ENCODE results near the gene YEATS4. TPM values are rescaled to one million over a fixed set of nuclear protein-coding genes. Genes with fewer than 3 reads are reported as not detected.

YEATS4 gene
- polyA plus RNA-seq, 3 donors = 27.1 to 38.3 (median 30.0) TPM

DNA sequence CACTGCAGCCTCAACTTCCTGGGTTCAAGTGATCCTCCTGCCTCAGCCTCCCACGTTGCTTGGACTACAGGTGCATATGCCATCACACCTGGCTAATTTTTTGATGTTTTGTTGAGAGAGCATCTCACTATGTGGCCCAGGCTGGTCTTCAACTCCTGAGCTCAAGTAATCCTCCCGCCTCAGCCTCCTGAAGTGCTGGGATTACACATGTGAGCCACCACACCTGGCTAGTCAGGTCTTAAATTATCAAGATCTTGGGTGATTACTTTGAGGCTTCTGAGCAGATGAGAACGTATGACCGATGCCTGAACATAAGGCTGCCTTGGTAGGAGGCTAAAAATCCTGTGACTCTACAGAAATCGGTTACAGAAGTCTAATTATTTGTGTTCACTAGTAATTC lies 57.7 kb downstream of the YEATS4 start:
- no peak for DNase-seq (ENCODE audit: extremely low read depth in 1 of 11, low read depth in 9 of 11, low spot score in 4 of 11)

DNA sequence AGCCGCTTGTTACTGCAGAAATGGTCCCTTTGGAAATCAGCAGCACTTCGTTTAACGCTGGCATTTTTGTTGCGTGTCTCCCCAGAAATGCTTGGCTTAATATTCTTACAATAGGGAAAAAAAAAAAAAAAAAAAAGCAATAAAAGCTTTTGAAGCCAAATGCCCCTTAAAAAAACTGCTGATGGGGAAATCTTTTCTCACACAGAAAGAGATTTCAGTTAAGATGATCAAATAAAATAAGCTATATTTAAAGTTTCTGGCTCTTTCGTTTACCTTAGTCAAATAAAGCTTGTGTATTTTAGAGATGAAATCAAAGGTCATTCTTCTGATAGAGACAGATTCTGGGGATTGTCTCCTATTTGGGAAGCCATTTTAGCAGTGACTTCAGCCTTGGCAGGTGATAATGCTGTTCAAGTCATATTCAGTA lies 58.2 kb downstream of the YEATS4 start:
- DNase-seq (ENCODE audit: extremely low read depth in 1 of 11, low read depth in 9 of 11, low spot score in 4 of 11) = no peak

DNA sequence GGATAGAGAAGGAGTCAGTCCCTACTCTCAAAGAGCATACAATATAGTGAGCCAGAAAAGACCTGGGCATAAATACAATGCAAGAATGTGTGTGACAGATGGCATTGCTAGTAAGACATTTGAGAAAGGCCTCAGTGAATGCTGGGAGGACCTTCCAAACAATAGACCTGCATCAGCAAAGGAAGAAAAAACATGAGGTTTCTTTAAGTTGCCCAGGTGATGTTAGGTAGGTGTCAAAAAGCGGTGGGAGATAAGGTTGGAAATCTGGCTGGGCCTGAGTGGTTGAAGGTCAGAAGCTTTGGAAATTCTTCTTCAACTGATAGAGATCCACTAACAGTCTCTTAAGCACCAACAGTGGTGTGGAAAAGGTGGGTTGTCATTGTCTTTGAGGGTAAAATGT lies 60.2 kb downstream of the YEATS4 start:
- DNase-seq (ENCODE audit: extremely low read depth in 1 of 11, low read depth in 9 of 11, low spot score in 4 of 11) = no peak

DNA sequence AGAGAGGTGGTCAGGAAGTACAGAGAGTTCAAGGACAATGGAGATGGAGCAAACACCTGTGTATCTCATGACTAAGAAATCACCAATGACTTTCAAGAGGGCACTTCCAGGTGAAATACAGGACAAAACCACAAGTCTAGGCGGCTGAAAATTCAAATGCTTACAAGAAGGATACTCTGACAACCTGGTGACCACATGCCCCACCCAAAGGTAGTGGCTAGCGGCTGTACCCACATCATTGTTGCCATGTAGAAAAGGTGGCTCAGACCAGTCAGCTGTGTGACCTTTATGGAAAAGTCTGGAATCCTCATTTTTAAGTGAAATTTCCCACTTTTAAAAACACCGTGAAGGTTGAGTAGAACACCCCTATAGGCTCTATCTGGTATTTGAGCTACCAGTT lies 62.0 kb downstream of the YEATS4 start:
- DNase-seq (ENCODE audit: extremely low read depth in 1 of 11, low read depth in 9 of 11, low spot score in 4 of 11) = no peak

DNA sequence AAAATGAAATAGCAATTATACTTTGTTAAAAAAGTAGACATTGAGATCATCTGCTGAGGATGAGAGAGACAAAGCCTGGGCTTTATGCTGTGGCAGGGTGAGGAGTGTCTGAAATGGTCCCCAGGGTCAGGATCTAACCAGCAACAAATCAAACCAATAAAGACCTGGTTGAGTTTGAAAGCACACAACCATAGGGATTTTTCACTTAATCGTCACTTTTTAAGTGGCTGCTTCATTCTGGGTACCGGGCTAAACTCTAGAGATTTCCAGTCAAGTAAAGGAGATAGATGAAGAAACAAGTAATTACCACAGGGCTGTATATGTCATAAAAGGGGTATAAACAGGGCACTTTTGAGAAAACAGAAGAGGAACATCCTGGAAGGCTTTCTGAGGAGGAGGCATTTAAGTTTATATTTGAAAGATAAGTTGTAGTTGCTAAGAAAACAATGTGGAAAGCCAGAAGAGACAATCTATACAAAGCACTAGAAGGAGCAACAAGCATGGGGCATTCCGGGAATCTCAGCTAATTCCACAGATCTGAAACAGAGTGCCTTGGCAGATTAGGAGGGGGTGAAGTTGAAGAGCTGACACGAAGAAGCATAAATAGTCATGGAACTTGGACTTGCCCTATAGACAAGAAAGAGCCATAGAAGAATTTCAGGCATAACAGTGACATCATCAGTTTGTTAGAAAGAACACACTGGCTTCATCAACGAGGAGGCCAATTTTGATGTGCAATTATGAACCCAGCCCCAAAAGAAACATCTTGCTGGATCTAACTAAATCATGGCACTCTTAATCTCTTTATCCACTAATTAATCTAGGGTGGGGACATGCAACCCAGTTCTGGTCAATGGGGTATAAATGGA lies 63.7 kb downstream of the YEATS4 start:
- no peak for DNase-seq (ENCODE audit: extremely low read depth in 1 of 11, low read depth in 9 of 11, low spot score in 4 of 11)

DNA sequence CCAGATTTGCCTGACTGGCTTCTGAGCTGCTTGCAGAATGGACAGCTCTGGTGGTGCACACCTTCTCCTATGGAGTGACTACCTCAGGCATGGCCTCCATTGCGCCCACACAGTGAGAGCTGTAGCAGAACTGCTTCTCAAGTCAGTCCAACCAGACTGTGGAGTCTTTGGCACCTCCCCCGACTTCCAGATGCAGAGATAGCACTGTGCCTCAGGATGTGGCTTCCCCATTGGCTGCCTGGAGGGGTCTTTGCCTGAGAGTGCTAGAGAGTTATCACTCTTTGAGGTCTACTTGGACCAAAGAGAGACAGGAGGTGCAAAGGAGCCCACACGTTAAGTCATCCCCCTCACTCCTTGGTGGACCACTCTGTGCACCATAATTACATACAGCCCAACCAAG lies 65.9 kb downstream of the YEATS4 start:
- DNase-seq (ENCODE audit: extremely low read depth in 1 of 11, low read depth in 9 of 11, low spot score in 4 of 11) = no peak

DNA sequence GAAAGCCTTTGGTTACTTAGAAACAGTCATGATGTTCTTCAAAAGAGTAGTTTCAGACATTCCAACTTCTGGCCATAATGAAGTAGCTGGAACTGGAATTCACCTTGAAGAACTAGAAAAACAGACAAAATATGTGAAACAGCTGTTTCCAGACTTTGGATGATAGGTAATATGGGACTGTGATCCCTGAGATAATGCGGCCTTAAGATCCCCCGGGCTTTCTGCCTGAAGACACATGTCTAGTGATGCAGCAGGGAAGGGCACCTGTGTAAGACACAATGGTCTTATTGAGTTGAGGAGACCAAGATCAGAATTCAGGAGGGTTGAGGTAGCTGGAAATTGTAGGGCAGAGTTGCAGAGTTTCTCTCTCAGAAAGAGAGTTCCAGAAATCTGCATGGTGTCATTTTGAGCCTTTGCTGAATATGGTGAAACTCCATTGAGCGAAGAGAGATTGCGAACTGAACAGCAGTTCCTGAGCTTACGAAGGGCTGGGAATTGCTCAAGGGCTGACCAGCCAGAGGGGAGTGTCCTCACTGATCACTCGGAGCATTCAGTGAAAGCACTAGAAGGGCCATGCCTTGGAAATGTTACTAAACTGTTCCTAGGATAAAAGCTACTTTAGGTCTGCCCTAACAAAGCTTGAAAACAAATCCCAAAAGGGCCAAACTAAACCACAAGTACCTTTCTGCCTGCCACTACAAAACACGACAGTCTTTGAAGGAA lies 69.0 kb downstream of the YEATS4 start:
- no peak for DNase-seq (ENCODE audit: extremely low read depth in 1 of 11, low read depth in 9 of 11, low spot score in 4 of 11)

DNA sequence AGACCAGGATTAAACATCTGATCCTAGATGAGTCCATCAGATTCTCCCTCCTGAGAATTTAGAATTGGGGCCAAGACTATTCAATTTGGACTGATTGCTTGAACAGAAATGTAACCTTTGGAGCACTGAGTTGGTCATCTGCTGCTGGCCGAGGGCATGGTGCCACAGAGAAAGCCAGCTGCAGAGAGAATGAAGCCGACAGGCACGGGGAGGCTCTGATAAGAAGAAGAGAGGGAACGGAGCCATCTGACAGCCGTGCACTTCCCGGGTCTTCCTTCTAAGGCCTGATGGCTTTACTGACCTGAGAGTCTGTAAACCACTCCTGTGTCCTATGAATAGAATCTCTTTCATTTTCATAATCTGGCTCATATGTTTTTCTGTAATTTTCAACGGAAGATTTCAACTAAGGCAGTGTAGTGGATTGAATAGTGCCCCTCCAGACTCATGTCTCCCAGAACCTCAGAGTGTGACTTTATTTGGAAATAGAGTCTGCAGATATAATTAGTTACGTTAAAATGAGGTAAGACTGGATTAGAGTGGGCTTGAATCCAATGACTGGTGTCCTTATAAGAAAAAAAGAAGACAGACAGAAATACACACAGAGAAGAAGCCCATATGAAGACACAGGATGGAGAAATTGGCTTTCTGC lies 71.5 kb downstream of the YEATS4 start:
- DNase-seq (ENCODE audit: extremely low read depth in 1 of 11, low read depth in 9 of 11, low spot score in 4 of 11) = no peak

DNA sequence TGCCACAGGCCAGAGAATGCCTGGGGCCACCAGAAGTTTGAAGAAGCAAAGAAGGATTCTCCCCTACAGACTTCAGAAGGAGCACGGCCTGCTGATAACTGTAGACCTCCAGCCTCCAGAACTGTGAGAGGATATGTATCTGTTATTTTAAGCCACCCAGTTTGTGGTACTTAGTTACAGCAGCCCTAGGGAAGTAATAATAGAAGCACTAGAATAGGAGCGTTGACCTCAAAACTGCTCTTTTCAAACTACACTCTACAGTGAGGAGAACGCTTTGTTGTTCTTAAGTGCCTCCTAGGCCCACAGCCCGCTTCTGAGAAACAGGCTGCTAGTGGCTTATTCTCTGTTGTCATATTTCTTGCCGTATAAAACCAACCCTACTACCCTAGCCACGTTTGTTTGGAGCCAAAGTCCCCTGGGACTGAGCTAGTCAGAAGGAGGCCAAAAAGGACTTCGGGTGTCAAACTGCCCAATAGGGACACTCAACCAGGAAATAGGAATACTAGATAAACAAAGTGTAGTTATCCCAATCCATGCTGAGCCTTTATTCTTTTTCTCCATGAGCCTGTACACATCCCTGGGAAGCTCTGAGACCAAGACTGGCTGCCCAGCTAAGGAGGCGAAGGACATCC lies 72.2 kb downstream of the YEATS4 start:
- no peak for DNase-seq (ENCODE audit: extremely low read depth in 1 of 11, low read depth in 9 of 11, low spot score in 4 of 11)

DNA sequence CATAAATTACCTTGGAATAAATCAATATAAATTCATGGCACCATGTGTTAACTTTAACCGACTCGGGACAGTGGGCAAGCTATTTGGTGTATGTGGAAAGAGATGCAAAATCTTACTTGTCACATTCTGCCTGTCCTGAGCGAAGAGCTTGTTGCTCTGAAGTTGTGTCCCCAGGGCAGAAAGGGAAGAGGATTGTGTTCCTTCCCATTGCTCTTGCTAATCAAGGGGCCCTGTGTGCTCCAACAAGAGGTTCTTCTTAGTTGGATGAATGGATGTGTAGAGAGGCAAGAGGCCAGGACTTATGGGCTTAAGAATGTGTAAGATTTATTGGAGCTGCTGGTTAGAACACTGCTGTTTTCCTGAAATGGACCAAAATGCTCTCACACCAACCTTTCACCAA lies 74.1 kb downstream of the YEATS4 start:
- DNase-seq (ENCODE audit: extremely low read depth in 1 of 11, low read depth in 9 of 11, low spot score in 4 of 11) = no peak

DNA sequence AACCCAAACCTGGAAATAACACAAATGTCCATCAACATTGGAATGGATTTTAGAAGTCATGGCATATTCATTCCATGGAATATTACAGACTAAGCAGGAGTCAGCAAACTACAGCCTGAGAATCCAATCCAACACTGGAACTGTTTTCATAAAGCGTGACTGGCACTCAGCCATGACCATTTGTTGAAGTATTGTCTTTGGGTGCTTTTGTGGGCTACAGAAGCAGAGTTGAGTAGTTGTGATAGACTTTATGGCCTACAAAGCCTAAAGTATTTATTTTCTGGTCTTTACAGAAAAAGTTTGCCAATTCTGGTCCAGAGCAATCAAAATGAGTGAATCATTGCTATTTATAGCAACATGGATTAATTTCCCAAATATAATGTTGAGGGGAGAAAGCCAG lies 76.1 kb downstream of the YEATS4 start:
- no peak for DNase-seq (ENCODE audit: extremely low read depth in 1 of 11, low read depth in 9 of 11, low spot score in 4 of 11)

DNA sequence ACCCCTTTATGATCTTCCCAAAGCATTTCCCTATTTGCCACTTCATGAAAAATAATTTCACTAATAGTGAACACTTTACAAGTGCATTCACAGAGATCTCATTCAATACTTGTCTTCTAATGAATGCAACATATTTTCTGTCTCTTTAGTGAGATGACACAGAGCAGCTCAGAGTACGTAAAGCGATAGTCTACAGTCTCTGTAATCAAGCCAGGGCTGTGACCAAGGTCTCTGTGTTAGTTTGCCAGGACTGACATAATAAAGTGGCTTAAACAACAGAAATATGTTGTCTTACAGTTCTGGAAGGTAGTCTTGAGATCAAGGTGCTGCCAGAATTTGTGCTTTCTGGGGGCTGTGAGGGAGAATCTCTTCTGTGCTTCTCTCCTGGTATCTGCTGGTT lies 77.5 kb downstream of the YEATS4 start:
- DNase-seq (ENCODE audit: extremely low read depth in 1 of 11, low read depth in 9 of 11, low spot score in 4 of 11) = no peak

DNA sequence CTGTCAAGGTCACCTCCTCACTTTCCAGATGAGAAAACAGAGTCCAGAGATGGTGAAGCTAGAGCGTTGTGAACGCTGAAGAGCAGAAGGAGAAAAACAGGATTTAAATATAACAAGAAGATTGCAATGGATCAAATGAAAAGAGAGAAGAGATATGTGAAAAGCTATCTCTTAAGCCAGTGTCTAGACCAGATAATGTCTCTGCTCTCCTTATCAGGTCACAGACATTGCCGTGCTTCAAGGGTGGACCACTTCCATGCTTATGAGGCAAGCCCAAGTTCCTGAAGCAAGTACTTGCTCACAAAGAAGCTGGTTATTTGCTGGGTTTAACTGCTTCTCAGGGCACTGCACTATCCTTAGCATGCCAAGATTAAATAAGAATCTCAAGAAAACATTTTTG lies 79.0 kb downstream of the YEATS4 start:
- no peak for DNase-seq (ENCODE audit: extremely low read depth in 1 of 11, low read depth in 9 of 11, low spot score in 4 of 11)

DNA sequence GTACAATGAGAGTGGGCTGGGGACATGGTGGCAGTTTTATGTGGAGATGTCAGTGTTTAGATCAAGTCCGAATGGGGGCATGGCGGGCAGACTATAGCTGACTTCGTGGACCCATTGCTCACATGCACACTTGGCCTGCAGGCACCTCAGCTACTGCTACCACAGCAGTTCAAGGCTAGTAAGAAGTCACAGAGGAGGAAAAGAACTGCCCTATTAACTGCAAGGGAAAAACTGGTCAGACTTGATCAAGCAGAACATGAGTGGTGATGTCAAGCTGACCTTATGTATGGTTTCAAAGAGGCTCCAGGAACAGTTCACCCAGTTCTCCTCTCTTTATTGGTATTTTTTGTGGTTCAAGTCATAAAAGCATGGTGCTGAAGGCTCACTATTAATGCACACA lies 80.5 kb downstream of the YEATS4 start:
- DNase-seq (ENCODE audit: extremely low read depth in 1 of 11, low read depth in 9 of 11, low spot score in 4 of 11) = no peak

Other genes with a start within 250 kb of the YEATS4 start
- 100 to 1,000 TPM; 104 to 111 (median 111) TPM for gene CPSF6, start 120.2 kb upstream of the YEATS4 start, polyA plus RNA-seq (ENCODE audit: insufficient read length in 3 of 3)
- gene LYZ, start 11.4 kb upstream of the YEATS4 start, polyA plus RNA-seq (ENCODE audit: insufficient read length in 3 of 3) = 10 to 100 TPM; 13.8 to 53.6 (median 35.6) TPM
- gene FRS2, start 110.6 kb downstream of the YEATS4 start, polyA plus RNA-seq (ENCODE audit: insufficient read length in 3 of 3) = 10 to 100 TPM; 38.9 to 47.2 (median 41.1) TPM
- 100 to 1,000 TPM; 238 to 277 (median 251) TPM for gene CCT2, start 225.7 kb downstream of the YEATS4 start, polyA plus RNA-seq (ENCODE audit: insufficient read length in 3 of 3)